Stimulated activated naive B cell treated with anti-CD40 and anti-IgM and Interleukin-4, amounts not matched to agents 10 μg/mL and 1 μg/mL and 100 μg/mL, for 72 hours (primary cell): Measurements from ENCODE around the gene HPSE2.

Source experiments
- ATAC-seq, 2 donors: fragments of 150-1000 bp; cut with Tn5 transposase; replicated peaks; 2 replicates each; pipeline ENCODE4 v1.10.0; 2021; ENCODE audit warnings: moderate library complexity in 1 of 2
- DNase-seq: peaks from one replicate; pipeline ENCODE4 v3.0.0; 2021
- H3K27ac Mint-ChIP-seq: one replicate; pipeline ENCODE4 v1.8.0; 2022; ENCODE audit warnings: mild to moderate bottlenecking, mixed read lengths
- H3K27me3 Mint-ChIP-seq, 2 donors: one replicate each; pipeline ENCODE4 v1.8.0; 2022; ENCODE audit warnings: mixed read lengths in 2 of 2
- H3K36me3 Mint-ChIP-seq, 2 donors: one replicate each; pipeline ENCODE4 v1.8.0; 2022; ENCODE audit warnings: mixed read lengths in 2 of 2, mild to moderate bottlenecking in 1 of 2
- H3K4me1 Mint-ChIP-seq, 2 donors: one replicate each; pipeline ENCODE4 v1.8.0; 2022; ENCODE audit warnings: mixed read lengths in 2 of 2, mild to moderate bottlenecking in 1 of 2
- H3K4me3 Mint-ChIP-seq, 2 donors: one replicate each; pipeline ENCODE4 v1.8.0; 2022; ENCODE audit warnings: mild to moderate bottlenecking in 2 of 2, mixed read lengths in 2 of 2, moderate library complexity in 1 of 2
- H3K9me3 Mint-ChIP-seq, 2 donors: one replicate each; pipeline ENCODE4 v1.8.0; 2022; ENCODE audit warnings: mixed read lengths in 2 of 2, mild to moderate bottlenecking in 1 of 2

HPSE2 gene

DNA sequence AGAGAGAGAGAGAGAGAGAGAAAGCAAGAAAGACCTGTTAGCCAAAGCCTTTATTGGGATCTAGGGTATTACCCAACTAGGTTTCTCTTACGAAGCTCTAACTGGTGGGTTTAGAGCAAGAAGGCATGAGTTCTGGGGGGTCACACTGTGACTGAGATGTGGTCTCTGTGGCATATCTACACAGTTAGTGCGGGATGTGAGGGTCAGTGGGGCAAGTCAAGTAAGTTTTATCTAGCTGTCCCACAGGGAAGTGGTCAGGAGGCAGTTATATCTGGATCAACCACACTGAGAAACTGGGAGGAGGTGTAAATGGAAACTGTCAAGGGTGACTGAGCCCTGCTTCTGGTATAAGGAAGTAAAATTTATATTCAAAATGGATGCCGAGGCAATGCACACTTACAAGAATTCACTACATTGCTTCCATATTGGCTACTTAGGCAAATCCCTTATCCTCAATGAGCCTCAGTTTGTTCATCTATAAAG lies 457.3 kb downstream of the HPSE2 start:
- Mint-ChIP-seq H3K4me1 (peaks cover 4 to 10% of the 10 kb centered on the region in 2 donors), H3K27ac (no peak overlapping the region), H3K27me3 (peaks cover 0 to 4% of the 10 kb centered on the region in 2 donors), H3K4me3 (no peak overlapping the region), H3K9me3 (no peaks in the 10 kb centered on the region), H3K36me3 (no peaks in the 10 kb centered on the region)
- peak in 1 of 2 donors; percentile 39 for ATAC-seq
- DNase-seq, result no peak

DNA sequence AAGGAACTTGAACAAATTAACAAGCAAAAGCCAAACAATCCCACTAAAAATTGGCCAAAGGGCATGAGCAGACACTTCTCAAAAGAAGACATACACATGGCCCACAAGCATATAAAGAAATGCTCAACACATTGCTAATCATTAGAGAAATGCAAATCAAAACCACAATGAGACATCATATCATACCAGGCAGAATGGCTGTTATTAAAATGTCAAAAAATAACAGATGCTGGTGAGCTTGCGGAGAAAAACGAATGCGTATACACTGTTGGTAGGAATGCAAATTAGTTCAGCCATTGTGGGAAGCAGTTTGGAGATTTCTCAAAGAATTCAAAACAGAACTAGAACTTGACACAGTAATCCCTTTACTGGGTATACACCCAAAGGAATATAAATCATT lies 477.2 kb downstream of the HPSE2 start:
- Mint-ChIP-seq H3K27me3 (peaks cover 12 to 24% of the 10 kb centered on the region in 2 donors), H3K9me3 (no peaks in the 10 kb centered on the region), H3K4me3 (no peak overlapping the region), H3K27ac (no peak overlapping the region), H3K36me3 (no peaks in the 10 kb centered on the region), H3K4me1 (no peaks in the 10 kb centered on the region)
- DNase-seq, result no peak
- ATAC-seq, result no peak

DNA sequence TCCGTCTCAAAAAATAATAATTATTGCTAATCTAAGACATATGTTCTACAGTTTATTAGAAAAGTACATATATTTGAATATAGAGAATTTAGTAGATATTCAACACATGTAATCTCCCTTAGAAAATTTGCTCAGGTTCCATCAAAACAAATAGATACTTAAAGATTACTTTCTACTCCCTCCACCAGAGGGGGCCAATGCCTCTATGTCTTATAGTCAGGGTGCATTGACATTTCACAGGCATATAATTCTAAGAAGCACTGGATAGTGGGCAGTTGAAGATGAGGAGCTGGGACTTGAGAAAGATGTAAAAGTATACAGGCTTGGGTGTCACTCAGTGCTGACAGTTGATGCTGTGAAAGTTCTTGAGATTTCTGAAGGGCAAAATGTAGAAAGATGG lies 487.4 kb downstream of the HPSE2 start:
- H3K27me3 Mint-ChIP-seq, result peaks cover 9 to 18% of the 10 kb centered on the region in 2 donors
- no peak overlapping the region for H3K4me3 Mint-ChIP-seq
- DNase-seq (no peak), ATAC-seq (peak in 1 of 2 donors; percentile 44)
- H3K36me3 Mint-ChIP-seq, result no peaks in the 10 kb centered on the region
- peaks cover 4% of the 10 kb centered on the region in 2 donors for H3K9me3 Mint-ChIP-seq
- no peak overlapping the region for H3K27ac Mint-ChIP-seq
- H3K4me1 Mint-ChIP-seq, result no peaks in the 10 kb centered on the region

DNA sequence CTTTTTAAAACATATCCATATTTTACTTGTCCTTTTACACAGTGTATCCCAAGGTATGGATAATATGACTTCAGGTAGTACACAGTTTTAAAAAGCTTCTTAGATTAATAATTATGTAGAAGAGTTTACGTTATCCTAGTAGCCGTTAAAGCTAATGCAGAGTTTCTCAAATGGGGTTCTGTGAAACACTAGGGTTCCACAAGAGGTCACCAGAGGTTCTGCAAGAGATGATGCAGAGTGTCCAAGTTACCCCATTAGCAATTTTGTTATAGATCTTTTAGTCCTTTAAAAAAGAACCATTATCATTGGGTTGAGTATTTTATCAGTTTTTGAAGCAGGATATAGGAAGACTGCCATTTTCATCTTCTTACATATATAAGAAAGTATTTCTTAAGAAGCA lies 490.0 kb downstream of the HPSE2 start:
- DNase-seq, result no peak
- peaks cover 10 to 19% of the 10 kb centered on the region in 2 donors for H3K27me3 Mint-ChIP-seq

DNA sequence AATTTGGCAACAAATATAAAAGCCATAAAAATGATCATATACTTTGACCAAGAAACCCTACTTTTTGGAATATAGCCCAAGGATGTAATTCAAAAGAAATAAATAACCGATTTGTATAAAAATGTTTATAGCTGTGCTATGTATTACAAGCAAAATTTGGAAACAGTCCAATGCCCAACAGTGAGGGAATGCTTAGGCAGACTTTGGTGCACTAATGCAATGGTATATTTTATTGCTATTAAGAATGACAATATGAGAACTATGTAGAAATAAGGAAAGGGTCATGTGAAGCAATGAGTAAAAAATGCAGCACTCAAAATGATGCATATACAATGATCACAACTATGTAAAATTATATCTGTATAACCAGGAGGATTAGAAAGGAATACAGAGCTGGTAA lies 515.1 kb downstream of the HPSE2 start:
- Mint-ChIP-seq H3K27ac (no peak overlapping the region), H3K36me3 (no peaks in the 10 kb centered on the region), H3K4me1 (no peaks in the 10 kb centered on the region), H3K9me3 (peaks cover 0 to 2% of the 10 kb centered on the region in 2 donors), H3K4me3 (no peak overlapping the region), H3K27me3 (peaks cover 14 to 21% of the 10 kb centered on the region in 2 donors)
- ATAC-seq (no peak), DNase-seq (no peak)

More for the DNA sequence above, 490.0 kb downstream of the HPSE2 start:
- no peaks in the 10 kb centered on the region for H3K4me1 Mint-ChIP-seq
- no peak overlapping the region for H3K27ac Mint-ChIP-seq
- no peak for ATAC-seq
- H3K9me3 Mint-ChIP-seq, result no peaks in the 10 kb centered on the region
- no peak overlapping the region for H3K4me3 Mint-ChIP-seq
- H3K36me3 Mint-ChIP-seq, result no peaks in the 10 kb centered on the region

DNA sequence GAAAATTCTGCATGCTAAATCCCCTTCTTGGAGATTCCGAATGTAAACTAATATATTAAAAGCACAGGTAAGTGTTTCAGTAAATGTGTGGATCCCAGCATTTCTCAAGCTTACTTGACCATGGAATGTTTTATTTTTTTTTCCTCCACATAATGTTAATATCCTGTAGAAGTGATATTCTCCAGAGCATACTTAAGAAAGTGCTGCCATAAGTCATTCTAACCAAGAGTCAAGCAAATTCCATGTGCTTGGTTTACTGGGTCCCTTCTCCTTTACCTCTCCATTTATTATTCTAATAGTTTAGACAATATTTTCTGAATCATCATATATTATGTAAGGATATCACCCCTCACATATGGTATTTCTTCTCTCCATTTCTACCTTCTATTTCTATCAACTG lies 522.1 kb downstream of the HPSE2 start:
- Mint-ChIP-seq H3K4me1 (no peaks in the 10 kb centered on the region), H3K36me3 (no peaks in the 10 kb centered on the region), H3K4me3 (no peak overlapping the region), H3K27me3 (peaks cover 8 to 17% of the 10 kb centered on the region in 2 donors), H3K9me3 (no peaks in the 10 kb centered on the region), H3K27ac (no peak overlapping the region)
- DNase-seq (no peak), ATAC-seq (no peak)

DNA sequence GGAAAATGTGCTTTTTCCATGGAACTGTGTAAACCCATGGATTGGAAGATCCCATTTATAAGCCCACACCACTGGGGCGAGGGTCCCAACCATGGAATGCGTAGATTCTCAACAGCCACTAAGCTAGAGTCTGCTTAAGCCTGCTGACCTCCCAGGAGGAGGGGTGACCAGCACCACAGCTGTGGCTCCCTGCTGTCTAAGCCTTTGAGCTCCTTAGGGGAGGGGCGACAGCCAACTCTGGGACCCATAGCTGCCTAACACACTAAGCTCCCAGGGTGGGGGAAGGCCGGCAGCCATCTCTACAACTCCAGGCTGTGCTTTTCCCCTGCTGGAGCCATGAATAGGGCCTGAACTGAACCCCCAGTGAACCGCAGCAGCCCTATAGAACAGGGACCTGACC lies 539.1 kb downstream of the HPSE2 start:
- ATAC-seq, result no peak
- H3K4me3 Mint-ChIP-seq, result no peak overlapping the region

DNA sequence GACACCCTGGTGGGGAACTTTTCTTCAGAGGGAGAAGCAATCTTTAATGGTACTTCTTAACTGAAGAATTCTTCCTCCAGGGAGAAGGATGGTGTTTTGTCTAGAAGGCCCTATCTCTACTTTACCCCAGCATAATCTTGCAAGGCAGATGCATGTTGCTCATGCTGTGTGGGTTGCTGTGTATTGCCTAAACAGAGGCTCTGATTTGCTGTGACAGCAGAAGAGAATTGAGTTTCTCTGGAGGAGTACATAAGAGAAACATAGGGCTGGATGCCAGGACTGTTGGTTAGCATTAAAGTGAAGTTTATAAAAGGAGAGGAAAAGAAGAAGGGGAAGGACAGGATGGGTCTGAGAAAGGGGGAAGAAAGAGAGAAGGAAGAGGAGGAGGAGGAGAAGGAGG lies 540.8 kb downstream of the HPSE2 start:
- no peak overlapping the region for H3K4me3 Mint-ChIP-seq
- no peaks in the 10 kb centered on the region for H3K36me3 Mint-ChIP-seq
- DNase-seq, result no peak
- no peaks in the 10 kb centered on the region for H3K4me1 Mint-ChIP-seq
- H3K27ac Mint-ChIP-seq, result no peak overlapping the region
- peaks cover 30 to 36% of the 10 kb centered on the region in 2 donors for H3K27me3 Mint-ChIP-seq
- ATAC-seq, result no peak
- H3K9me3 Mint-ChIP-seq, result no peaks in the 10 kb centered on the region

More for the DNA sequence above, 539.1 kb downstream of the HPSE2 start:
- Mint-ChIP-seq H3K27me3 (peaks cover 30 to 36% of the 10 kb centered on the region in 2 donors), H3K9me3 (no peaks in the 10 kb centered on the region), H3K4me1 (no peaks in the 10 kb centered on the region), H3K27ac (no peak overlapping the region), H3K36me3 (no peaks in the 10 kb centered on the region)
- no peak for DNase-seq

DNA sequence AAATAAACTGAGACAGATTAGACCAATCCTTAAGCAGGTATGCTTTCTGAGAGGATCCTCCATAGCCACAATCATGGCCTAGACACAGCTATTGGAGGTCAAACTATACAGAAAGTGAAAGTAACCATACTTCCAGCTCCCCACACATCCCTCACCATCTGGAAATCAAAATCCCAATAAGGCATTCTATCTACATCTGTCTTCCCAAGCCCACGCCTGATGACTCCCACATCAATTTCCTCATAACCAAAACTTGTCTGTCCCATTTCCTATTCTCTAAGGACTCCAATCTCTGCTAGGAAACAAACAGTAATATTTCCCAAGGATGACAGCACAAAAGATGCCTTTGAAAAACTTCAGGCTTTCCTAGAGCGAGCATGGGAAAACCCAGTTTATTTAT lies 541.6 kb downstream of the HPSE2 start:
- DNase-seq (no peak), ATAC-seq (no peak)
- Mint-ChIP-seq H3K27ac (no peak overlapping the region), H3K36me3 (no peaks in the 10 kb centered on the region), H3K4me1 (no peaks in the 10 kb centered on the region), H3K27me3 (peaks cover 34 to 36% of the 10 kb centered on the region in 2 donors), H3K9me3 (peaks cover 2 to 5% of the 10 kb centered on the region in 2 donors), H3K4me3 (no peak overlapping the region)

DNA sequence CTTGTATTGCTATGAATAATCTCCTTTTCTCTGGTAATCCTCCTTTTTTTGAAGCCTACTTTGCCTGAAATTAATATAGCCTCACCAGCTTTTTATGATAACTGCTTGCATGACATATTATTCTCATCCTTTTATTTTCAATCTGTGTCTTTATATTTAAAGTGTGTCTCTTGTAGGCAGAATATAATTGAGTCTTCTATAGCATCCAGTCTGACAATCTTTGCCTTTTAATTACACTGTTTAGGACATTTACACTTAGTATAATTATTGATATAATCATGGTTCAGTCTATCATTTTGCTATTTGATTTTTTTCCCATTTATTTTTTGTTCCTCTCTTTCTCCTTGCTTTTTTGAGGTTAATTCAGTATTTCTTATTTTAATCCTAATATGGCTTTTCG lies 548.0 kb downstream of the HPSE2 start:
- Mint-ChIP-seq H3K27me3 (peaks cover 23 to 32% of the 10 kb centered on the region in 2 donors), H3K4me3 (no peak overlapping the region), H3K36me3 (no peaks in the 10 kb centered on the region), H3K27ac (no peak overlapping the region), H3K4me1 (no peaks in the 10 kb centered on the region), H3K9me3 (peaks cover 11 to 18% of the 10 kb centered on the region in 2 donors)
- no peak for ATAC-seq
- no peak for DNase-seq

DNA sequence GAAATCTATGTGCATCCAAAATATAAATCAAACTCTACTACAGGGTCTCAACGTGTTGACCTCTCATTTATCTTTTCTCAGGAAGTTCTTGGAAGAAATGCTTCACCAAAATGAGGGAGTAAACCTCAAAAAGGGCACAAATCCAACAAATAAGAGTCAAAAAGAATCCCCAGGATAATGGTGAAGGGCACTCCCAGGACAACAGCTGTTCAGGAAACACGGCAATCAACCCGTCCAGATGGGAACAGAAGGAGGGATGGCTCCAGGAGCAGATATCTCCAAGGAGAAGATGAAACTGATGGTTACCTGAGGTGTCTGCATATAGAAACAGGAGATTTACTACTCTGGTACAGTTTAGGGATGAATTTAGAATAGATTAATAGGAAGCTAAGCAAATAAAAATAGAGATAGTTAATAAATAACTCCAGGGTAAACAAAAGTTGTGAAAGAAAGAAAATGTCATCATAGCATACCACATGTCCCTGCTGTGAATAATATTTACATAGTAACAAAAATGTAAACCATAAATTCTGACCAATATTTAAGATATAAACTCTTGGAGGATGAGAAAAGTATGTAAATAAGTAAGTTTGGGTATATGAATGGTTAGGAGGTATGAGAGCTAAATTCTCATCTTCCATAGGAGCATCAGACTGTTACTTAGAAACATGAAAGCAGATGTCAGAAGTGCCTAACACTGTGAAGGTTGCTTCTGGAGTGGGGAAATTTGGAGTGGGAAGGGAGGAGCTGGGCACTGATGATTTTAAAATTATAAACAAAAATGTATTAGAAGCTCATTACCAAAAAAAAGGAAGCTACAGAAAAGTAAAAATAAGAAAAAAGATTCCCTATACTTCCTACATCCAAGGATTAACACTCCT lies 551.4 kb downstream of the HPSE2 start:
- no peak for ATAC-seq
- no peak for DNase-seq
- H3K36me3 Mint-ChIP-seq, result no peaks in the 10 kb centered on the region
- no peaks in the 10 kb centered on the region for H3K4me1 Mint-ChIP-seq
- no peak overlapping the region for H3K27ac Mint-ChIP-seq
- no peak overlapping the region for H3K4me3 Mint-ChIP-seq
- H3K27me3 Mint-ChIP-seq, result peaks cover 24 to 25% of the 10 kb centered on the region in 2 donors
- H3K9me3 Mint-ChIP-seq, result peaks cover 11 to 16% of the 10 kb centered on the region in 2 donors

DNA sequence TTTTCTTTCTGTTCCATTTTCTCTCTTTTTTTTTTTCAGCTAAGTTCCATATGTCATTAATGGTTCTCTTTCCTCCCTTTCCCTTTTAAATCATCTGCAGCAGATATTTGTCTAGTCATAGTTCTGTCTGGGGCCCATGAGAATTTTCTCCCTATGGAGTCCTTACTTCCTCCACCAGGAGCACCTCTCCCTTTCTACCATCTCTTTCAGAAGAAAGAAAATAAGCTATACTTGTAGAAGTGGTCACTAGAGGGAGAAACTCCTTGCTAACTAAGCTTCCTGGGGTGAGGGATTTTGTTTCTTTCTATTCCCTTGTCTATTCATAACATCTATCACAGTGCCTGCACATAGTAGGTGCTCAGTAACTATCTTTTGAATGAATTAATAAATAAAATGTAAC lies 558.8 kb downstream of the HPSE2 start:
- Mint-ChIP-seq H3K27ac (no peak overlapping the region), H3K9me3 (no peaks in the 10 kb centered on the region), H3K4me3 (no peak overlapping the region), H3K27me3 (peaks cover 9 to 24% of the 10 kb centered on the region in 2 donors), H3K4me1 (no peaks in the 10 kb centered on the region), H3K36me3 (no peaks in the 10 kb centered on the region)
- ATAC-seq (no peak), DNase-seq (no peak)

DNA sequence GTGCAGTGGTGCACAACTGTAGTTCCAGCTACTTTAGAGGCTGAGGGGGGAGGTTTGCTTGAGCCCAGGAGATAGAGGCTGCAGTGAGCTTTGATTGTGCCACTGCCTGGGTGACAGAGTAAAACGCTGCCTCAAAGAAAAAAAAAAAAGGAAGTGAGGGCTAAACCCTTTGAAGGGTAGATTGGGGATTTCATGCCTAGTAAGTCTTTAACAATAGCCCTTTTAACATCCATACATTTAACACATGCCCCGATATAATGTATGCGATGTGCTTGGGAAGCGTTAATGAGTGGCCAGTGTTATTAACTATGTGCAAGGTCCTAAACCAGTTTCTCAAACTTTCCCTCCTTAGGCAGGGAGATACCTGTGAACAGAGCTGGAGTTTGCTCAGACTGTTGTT lies 559.8 kb downstream of the HPSE2 start:
- no peak overlapping the region for H3K27ac Mint-ChIP-seq
- H3K4me3 Mint-ChIP-seq, result no peak overlapping the region
- no peaks in the 10 kb centered on the region for H3K4me1 Mint-ChIP-seq
- DNase-seq (no peak), ATAC-seq (peak; percentile 67 to 81)
- H3K36me3 Mint-ChIP-seq, result no peaks in the 10 kb centered on the region
- peaks cover 7 to 24% of the 10 kb centered on the region in 2 donors for H3K27me3 Mint-ChIP-seq
- H3K9me3 Mint-ChIP-seq, result no peaks in the 10 kb centered on the region

DNA sequence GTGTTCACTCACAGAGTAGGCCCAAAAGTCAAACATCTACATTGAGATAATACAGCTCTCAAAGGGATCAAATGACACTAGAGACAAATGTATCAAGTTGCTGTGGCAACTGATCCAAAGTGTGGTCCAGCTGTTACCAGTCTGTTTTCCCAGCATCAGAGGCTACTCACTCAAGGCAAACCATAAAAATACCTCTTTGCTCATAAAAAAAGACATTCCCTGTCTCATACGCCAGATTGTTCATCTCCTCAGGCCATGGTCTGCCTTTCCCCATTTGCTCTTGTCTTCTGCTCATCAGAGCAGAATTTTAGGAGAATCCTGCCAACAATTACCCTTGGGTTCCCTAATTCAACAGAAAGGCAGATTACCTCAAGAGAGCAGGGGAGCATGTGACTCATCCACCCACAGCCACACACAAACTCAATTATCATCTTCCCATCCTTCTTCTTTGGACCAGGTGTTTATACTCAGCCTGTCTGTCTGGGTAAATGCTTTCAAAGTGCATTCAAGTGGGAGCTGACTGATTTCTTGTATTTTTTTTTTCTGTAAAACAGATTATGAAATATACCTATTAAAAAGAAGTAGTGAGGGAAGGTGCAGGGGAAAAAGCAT lies 562.4 kb downstream of the HPSE2 start:
- H3K9me3 Mint-ChIP-seq, result no peaks in the 10 kb centered on the region
- ATAC-seq (no peak), DNase-seq (no peak)
- H3K4me3 Mint-ChIP-seq, result no peak overlapping the region
- no peaks in the 10 kb centered on the region for H3K4me1 Mint-ChIP-seq
- H3K27me3 Mint-ChIP-seq, result peaks cover 0 to 13% of the 10 kb centered on the region in 2 donors
- no peak overlapping the region for H3K27ac Mint-ChIP-seq
- no peaks in the 10 kb centered on the region for H3K36me3 Mint-ChIP-seq

DNA sequence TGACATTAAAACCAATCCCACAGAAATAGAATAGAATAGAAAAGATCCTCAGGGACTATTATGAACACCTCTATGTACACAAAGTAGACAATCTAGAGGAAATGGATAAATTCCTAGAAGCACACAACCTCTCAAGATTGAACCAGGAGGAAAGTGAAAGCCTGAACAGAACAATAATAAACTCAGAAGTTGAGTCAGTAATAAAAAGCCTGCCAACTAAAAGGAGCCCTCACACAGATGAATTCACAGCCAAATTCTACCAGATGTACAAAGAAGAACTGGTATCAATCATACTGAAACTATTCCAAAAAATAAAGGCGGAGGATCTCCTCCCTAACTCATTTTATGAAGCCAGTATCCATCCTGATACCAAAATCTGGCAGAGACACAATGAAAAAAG lies 568.6 kb downstream of the HPSE2 start:
- no peaks in the 10 kb centered on the region for H3K4me1 Mint-ChIP-seq
- no peak overlapping the region for H3K27ac Mint-ChIP-seq
- DNase-seq (no peak), ATAC-seq (no peak)
- H3K27me3 Mint-ChIP-seq, result peaks cover 17 to 37% of the 10 kb centered on the region in 2 donors
- no peaks in the 10 kb centered on the region for H3K36me3 Mint-ChIP-seq
- H3K9me3 Mint-ChIP-seq, result peaks cover 0 to 5% of the 10 kb centered on the region in 2 donors
- H3K4me3 Mint-ChIP-seq, result no peak overlapping the region
